WTC11 (cell line): ENCODE data around the gene DNAH9. TPM values are rescaled to one million over a fixed set of nuclear protein-coding genes. Genes with fewer than 3 reads are reported as not detected.

Experiments
- ATAC-seq: fragments of 200-7000 bp; cut with Tn5 transposase; 2 replicates; pipeline ENCODE4 v1.10.0; 2021; ENCODE audit warnings: mild to moderate bottlenecking, moderate library complexity
- CTCF ChIA-PET: fragments of 300-600 bp; sonication (Branson Sonifier 250); formaldehyde crosslinking; loops from one replicate; lab custom pipeline; 2021; ENCODE audit warnings: antibody characterized with exemption; lab: Charles Lee
- POLR2A ChIA-PET: fragments of 350-600 bp; sonication (Branson Sonifier 250); formaldehyde crosslinking; loops from one replicate; lab custom pipeline; 2021; ENCODE audit warnings: antibody characterized with exemption; lab: Charles Lee
- DNase-seq: peaks from one replicate; pipeline ENCODE4 v3.0.0; 2021; ENCODE audit warnings: low spot score
- H3K27ac Mint-ChIP-seq: 2 replicates; pipeline ENCODE4 v1.8.0; 2021; ENCODE audit warnings: mixed read lengths
- H3K27me3 Mint-ChIP-seq: 2 replicates; pipeline ENCODE4 v1.8.0; 2021; ENCODE audit warnings: low read depth, mild to moderate bottlenecking, moderate library complexity, mixed read lengths
- H3K36me3 Mint-ChIP-seq: 2 replicates; pipeline ENCODE4 v1.8.0; 2021; ENCODE audit warnings: mixed read lengths
- H3K4me1 Mint-ChIP-seq: 2 replicates; pipeline ENCODE4 v1.8.0; 2022; ENCODE audit warnings: mixed read lengths
- H3K4me3 Mint-ChIP-seq: 2 replicates; pipeline ENCODE4 v1.8.0; 2021; ENCODE audit warnings: mild to moderate bottlenecking, moderate library complexity, mixed read lengths
- H3K9me3 Mint-ChIP-seq: 2 replicates; pipeline ENCODE4 v1.8.0; 2021; ENCODE audit warnings: mixed read lengths
- ATF1 ChIP-seq: sonication (generic); formaldehyde crosslinking; IDR thresholded peaks from 2 replicates; pipeline ENCODE4 v1.8.1; 2023; ENCODE audit warnings: mild to moderate bottlenecking, moderate library complexity, missing genetic modification reagents
- CBFB ChIP-seq: sonication (generic); formaldehyde crosslinking; IDR thresholded peaks from 2 replicates; pipeline ENCODE4 v1.8.1; 2022; ENCODE audit warnings: mild to moderate bottlenecking, low read depth, missing genetic modification reagents
- CREM ChIP-seq: sonication (generic); formaldehyde crosslinking; IDR thresholded peaks from 2 replicates; pipeline ENCODE4 v1.8.1; 2022; ENCODE audit warnings: mild to moderate bottlenecking, missing genetic modification reagents, moderate library complexity
- EMX1 ChIP-seq: fragments of 250-450 bp; sonication (Bioruptor Pico); IDR thresholded peaks from 2 replicates; pipeline ENCODE4 v1.8.0; 2021; ENCODE audit warnings: mild to moderate bottlenecking
- FOXK1 ChIP-seq: sonication (generic); formaldehyde crosslinking; IDR thresholded peaks from 2 replicates; pipeline ENCODE4 v1.8.0; 2022; ENCODE audit warnings: mild to moderate bottlenecking, moderate library complexity, missing genetic modification reagents
- HMGA2 ChIP-seq: fragments of 250-450 bp; sonication (Bioruptor Pico); IDR thresholded peaks from 2 replicates; pipeline ENCODE4 v1.4.0; 2021; ENCODE audit warnings: mild to moderate bottlenecking, moderate library complexity
- JAZF1 ChIP-seq: fragments of 250-450 bp; sonication (Bioruptor Pico); IDR thresholded peaks from 2 replicates; pipeline ENCODE4 v1.9.0; 2021; ENCODE audit warnings: moderate library complexity, mild to moderate bottlenecking, inconsistent platforms
- NFE2L1 ChIP-seq: sonication (generic); formaldehyde crosslinking; IDR thresholded peaks from 2 replicates; pipeline ENCODE4 v1.8.1; 2023; ENCODE audit warnings: missing genetic modification reagents
- SP1 ChIP-seq: sonication (generic); formaldehyde crosslinking; conservative IDR thresholded peaks from 2 replicates; pipeline ENCODE4 v1.8.1; 2022; ENCODE audit warnings: missing genetic modification reagents
- TEAD4 ChIP-seq: sonication (generic); formaldehyde crosslinking; IDR thresholded peaks from 2 replicates; pipeline ENCODE4 v1.8.0; 2022; ENCODE audit warnings: mild to moderate bottlenecking, missing genetic modification reagents
- ZNF232 ChIP-seq: sonication (generic); formaldehyde crosslinking; IDR thresholded peaks from 2 replicates; pipeline ENCODE4 v1.8.0; 2022; ENCODE audit warnings: mild to moderate bottlenecking, missing genetic modification reagents
- ZNF263 ChIP-seq: sonication (generic); formaldehyde crosslinking; IDR thresholded peaks from 2 replicates; pipeline ENCODE4 v1.8.1; 2022; ENCODE audit warnings: low read depth, mild to moderate bottlenecking, moderate library complexity, missing genetic modification reagents
- ZNF317 ChIP-seq: sonication (generic); formaldehyde crosslinking; IDR thresholded peaks from 2 replicates; pipeline ENCODE4 v1.8.1; 2023; ENCODE audit warnings: low read depth, mild to moderate bottlenecking, moderate library complexity, missing genetic modification reagents, borderline replicate concordance
- total RNA-seq: library from RNA; stranded (reverse); gene quantifications from 3 replicates; pipeline ENCODE4 v1.2.3, GENCODE V29; 2021
- TF ChIP-seq, protein P1 (sequence below): sonication (generic); formaldehyde crosslinking; IDR thresholded peaks from 2 replicates; pipeline ENCODE4 v1.8.0; 2022; ENCODE audit warnings: mild to moderate bottlenecking, missing genetic modification reagents
- TF ChIP-seq, protein P2 (sequence below): fragments of 250-450 bp; sonication (Bioruptor Pico); IDR thresholded peaks from 2 replicates; pipeline ENCODE4 v1.8.0; 2021; ENCODE audit warnings: mild to moderate bottlenecking
- TF ChIP-seq, protein P3 (sequence below): fragments of 250-450 bp; sonication (Bioruptor Pico); IDR thresholded peaks from 2 replicates; pipeline ENCODE4 v1.9.0; 2021; ENCODE audit warnings: mild to moderate bottlenecking, borderline replicate concordance
- TF ChIP-seq, protein P4 (sequence below): sonication (generic); formaldehyde crosslinking; conservative IDR thresholded peaks from 2 replicates; pipeline ENCODE4 v1.8.1; 2023; ENCODE audit warnings: mild to moderate bottlenecking, low read depth, missing genetic modification reagents, moderate library complexity
- TF ChIP-seq, protein P5 (sequence below): fragments of 250-450 bp; sonication (Bioruptor Pico); conservative IDR thresholded peaks from 2 replicates; pipeline ENCODE4 v1.9.0; 2021; ENCODE audit warnings: mild to moderate bottlenecking
- TF ChIP-seq, protein P6 (sequence below): sonication (generic); formaldehyde crosslinking; IDR thresholded peaks from 2 replicates; pipeline ENCODE4 v1.8.1; 2023; ENCODE audit warnings: mild to moderate bottlenecking, missing genetic modification reagents
- TF ChIP-seq, protein P7 (sequence below): sonication (generic); formaldehyde crosslinking; IDR thresholded peaks from 2 replicates; pipeline ENCODE4 v1.8.0; 2022; ENCODE audit warnings: mild to moderate bottlenecking, missing genetic modification reagents

Gene DNAH9
- total RNA-seq, 1 experiment from 2014 or later = 0.31 TPM

DNA sequence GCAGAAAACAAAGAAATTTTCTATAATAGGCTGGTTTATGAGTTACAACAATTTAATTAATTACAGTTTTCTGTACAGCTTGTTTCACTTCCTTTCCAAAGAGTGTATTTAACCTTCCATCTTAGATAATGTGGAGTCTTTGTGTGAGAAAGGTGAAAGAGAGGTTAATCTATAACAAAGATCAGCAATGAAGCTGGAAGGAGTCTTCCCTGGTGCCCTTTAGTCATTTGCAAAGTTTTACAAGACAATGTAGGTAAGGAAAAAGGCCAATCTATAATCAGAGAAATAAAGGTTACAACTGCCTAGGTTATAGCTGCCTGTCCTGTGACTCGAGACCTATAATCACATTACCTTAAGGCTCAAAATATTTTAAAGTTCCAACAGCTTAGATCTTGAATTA is 257.0 kb downstream of the DNAH9 start:
- Mint-ChIP-seq H3K4me1 (peaks cover 23% of the 10 kb centered on the region), H3K27me3 (no peaks in the 10 kb centered on the region), H3K36me3 (peaks cover 15% of the 10 kb centered on the region), H3K4me3 (no peak overlapping the region), H3K9me3 (peaks cover 56% of the 10 kb centered on the region), H3K27ac (no peak overlapping the region)
- CTCF ChIA-PET = no interaction called here
- no peak for TF ChIP-seq NFE2L1 (CRISPR knock-in tag)
- TF ChIP-seq, protein P1, sequence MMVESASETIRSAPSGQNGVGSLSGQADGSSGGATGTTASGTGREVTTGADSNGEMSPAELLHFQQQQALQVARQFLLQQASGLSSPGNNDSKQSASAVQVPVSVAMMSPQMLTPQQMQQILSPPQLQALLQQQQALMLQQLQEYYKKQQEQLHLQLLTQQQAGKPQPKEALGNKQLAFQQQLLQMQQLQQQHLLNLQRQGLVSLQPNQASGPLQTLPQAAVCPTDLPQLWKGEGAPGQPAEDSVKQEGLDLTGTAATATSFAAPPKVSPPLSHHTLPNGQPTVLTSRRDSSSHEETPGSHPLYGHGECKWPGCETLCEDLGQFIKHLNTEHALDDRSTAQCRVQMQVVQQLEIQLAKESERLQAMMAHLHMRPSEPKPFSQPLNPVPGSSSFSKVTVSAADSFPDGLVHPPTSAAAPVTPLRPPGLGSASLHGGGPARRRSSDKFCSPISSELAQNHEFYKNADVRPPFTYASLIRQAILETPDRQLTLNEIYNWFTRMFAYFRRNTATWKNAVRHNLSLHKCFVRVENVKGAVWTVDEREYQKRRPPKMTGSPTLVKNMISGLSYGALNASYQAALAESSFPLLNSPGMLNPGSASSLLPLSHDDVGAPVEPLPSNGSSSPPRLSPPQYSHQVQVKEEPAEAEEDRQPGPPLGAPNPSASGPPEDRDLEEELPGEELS (CRISPR knock-in tag) = no peak
- TF ChIP-seq, protein P2, sequence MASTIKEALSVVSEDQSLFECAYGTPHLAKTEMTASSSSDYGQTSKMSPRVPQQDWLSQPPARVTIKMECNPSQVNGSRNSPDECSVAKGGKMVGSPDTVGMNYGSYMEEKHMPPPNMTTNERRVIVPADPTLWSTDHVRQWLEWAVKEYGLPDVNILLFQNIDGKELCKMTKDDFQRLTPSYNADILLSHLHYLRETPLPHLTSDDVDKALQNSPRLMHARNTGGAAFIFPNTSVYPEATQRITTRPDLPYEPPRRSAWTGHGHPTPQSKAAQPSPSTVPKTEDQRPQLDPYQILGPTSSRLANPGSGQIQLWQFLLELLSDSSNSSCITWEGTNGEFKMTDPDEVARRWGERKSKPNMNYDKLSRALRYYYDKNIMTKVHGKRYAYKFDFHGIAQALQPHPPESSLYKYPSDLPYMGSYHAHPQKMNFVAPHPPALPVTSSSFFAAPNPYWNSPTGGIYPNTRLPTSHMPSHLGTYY = no peak
- no peak for TF ChIP-seq ZNF317 (CRISPR knock-in tag)
- TF ChIP-seq TEAD4 (CRISPR knock-in tag) = no peak
- TF ChIP-seq CBFB (CRISPR knock-in tag) = no peak
- DNase-seq (no peak), ATAC-seq (no peak)
- POLR2A ChIA-PET = no interaction called here

DNA sequence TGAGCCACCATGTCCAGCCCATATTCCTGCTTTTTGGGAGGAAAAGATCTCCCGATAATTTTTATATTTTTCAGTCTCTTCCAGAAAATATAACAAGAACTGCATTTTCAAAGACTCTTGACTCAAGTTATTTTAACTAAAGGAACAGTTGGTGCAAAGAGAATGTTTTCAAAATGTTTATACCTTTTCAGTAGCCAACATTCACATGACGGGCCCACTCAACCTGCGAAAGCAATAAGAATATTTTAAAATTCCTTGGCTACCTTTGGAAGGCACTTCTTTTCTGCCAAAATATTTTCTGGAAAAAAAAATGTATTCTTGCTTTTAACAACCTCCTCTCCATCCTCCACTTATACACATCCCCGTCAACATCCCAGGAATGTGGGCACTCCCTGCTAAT is 258.7 kb downstream of the DNAH9 start:
- ATAC-seq = no peak
- ChIA-PET CTCF (no interaction called here), POLR2A (no interaction called here)
- Mint-ChIP-seq H3K4me1 (peaks cover 23% of the 10 kb centered on the region), H3K4me3 (no peak overlapping the region), H3K27ac (no peak overlapping the region), H3K27me3 (no peaks in the 10 kb centered on the region), H3K9me3 (peaks cover 50% of the 10 kb centered on the region), H3K36me3 (peaks cover 11% of the 10 kb centered on the region)
- no peak for DNase-seq
- TF ChIP-seq SP1 (CRISPR knock-in tag) = no peak
- TF ChIP-seq, protein P3, sequence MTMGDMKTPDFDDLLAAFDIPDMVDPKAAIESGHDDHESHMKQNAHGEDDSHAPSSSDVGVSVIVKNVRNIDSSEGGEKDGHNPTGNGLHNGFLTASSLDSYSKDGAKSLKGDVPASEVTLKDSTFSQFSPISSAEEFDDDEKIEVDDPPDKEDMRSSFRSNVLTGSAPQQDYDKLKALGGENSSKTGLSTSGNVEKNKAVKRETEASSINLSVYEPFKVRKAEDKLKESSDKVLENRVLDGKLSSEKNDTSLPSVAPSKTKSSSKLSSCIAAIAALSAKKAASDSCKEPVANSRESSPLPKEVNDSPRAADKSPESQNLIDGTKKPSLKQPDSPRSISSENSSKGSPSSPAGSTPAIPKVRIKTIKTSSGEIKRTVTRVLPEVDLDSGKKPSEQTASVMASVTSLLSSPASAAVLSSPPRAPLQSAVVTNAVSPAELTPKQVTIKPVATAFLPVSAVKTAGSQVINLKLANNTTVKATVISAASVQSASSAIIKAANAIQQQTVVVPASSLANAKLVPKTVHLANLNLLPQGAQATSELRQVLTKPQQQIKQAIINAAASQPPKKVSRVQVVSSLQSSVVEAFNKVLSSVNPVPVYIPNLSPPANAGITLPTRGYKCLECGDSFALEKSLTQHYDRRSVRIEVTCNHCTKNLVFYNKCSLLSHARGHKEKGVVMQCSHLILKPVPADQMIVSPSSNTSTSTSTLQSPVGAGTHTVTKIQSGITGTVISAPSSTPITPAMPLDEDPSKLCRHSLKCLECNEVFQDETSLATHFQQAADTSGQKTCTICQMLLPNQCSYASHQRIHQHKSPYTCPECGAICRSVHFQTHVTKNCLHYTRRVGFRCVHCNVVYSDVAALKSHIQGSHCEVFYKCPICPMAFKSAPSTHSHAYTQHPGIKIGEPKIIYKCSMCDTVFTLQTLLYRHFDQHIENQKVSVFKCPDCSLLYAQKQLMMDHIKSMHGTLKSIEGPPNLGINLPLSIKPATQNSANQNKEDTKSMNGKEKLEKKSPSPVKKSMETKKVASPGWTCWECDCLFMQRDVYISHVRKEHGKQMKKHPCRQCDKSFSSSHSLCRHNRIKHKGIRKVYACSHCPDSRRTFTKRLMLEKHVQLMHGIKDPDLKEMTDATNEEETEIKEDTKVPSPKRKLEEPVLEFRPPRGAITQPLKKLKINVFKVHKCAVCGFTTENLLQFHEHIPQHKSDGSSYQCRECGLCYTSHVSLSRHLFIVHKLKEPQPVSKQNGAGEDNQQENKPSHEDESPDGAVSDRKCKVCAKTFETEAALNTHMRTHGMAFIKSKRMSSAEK (CRISPR knock-in tag) = no peak
- no peak for TF ChIP-seq ZNF232 (CRISPR knock-in tag)
- TF ChIP-seq, protein P4, sequence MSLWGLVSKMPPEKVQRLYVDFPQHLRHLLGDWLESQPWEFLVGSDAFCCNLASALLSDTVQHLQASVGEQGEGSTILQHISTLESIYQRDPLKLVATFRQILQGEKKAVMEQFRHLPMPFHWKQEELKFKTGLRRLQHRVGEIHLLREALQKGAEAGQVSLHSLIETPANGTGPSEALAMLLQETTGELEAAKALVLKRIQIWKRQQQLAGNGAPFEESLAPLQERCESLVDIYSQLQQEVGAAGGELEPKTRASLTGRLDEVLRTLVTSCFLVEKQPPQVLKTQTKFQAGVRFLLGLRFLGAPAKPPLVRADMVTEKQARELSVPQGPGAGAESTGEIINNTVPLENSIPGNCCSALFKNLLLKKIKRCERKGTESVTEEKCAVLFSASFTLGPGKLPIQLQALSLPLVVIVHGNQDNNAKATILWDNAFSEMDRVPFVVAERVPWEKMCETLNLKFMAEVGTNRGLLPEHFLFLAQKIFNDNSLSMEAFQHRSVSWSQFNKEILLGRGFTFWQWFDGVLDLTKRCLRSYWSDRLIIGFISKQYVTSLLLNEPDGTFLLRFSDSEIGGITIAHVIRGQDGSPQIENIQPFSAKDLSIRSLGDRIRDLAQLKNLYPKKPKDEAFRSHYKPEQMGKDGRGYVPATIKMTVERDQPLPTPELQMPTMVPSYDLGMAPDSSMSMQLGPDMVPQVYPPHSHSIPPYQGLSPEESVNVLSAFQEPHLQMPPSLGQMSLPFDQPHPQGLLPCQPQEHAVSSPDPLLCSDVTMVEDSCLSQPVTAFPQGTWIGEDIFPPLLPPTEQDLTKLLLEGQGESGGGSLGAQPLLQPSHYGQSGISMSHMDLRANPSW (CRISPR knock-in tag) = no peak
- no peak for TF ChIP-seq CREM (CRISPR knock-in tag)
- TF ChIP-seq, protein P5, sequence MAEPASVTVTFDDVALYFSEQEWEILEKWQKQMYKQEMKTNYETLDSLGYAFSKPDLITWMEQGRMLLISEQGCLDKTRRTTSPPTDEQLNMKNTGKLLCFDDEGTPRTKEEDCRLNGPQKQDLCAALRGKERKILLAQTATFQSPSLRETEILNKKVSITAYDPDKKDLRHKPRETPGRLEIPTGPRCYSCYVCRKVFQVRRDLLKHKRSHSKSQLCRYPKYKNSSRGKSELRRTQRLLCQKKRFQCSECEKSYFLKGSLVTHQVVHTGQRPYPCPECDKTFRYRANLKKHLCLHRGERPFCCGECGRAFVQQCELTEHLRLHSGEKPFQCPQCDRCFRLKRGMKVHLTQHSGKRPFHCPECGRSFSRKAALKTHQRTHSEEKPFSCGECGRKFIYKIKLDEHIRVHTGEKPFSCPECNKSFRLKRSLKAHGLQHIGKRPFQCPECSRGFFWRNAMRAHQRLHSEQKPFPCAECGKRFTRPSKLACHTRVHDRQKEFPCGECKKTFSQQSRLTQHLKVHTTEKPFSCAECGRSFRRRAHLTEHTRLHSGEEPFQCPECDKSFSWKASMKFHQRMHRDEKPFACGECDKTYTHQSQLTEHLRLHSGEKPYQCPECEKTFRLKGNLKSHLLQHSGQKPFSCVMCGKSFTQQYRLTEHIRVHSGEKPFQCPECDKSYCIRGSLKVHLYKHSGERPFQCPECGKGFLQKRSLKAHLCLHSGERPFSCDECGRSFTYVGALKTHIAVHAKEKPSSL (CRISPR knock-in tag) = no peak
- TF ChIP-seq FOXK1 (CRISPR knock-in tag) = no peak
- TF ChIP-seq, protein P6, sequence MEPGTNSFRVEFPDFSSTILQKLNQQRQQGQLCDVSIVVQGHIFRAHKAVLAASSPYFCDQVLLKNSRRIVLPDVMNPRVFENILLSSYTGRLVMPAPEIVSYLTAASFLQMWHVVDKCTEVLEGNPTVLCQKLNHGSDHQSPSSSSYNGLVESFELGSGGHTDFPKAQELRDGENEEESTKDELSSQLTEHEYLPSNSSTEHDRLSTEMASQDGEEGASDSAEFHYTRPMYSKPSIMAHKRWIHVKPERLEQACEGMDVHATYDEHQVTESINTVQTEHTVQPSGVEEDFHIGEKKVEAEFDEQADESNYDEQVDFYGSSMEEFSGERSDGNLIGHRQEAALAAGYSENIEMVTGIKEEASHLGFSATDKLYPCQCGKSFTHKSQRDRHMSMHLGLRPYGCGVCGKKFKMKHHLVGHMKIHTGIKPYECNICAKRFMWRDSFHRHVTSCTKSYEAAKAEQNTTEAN (CRISPR knock-in tag) = no peak
- no peak for TF ChIP-seq HMGA2 (CRISPR knock-in tag)
- no peak for TF ChIP-seq ZNF263 (CRISPR knock-in tag)
- no peak for TF ChIP-seq EMX1
- no peak for TF ChIP-seq JAZF1 (CRISPR knock-in tag)
- TF ChIP-seq, protein P7, sequence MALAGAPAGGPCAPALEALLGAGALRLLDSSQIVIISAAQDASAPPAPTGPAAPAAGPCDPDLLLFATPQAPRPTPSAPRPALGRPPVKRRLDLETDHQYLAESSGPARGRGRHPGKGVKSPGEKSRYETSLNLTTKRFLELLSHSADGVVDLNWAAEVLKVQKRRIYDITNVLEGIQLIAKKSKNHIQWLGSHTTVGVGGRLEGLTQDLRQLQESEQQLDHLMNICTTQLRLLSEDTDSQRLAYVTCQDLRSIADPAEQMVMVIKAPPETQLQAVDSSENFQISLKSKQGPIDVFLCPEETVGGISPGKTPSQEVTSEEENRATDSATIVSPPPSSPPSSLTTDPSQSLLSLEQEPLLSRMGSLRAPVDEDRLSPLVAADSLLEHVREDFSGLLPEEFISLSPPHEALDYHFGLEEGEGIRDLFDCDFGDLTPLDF = no peak
- TF ChIP-seq ATF1 (CRISPR knock-in tag) = no peak
